SK-N-SH (cell line): ENCODE results near the gene CX3CR1. TPM values are rescaled to one million over a fixed set of nuclear protein-coding genes. Genes with fewer than 3 reads are reported as not detected.

Experiments used
- CTCF ChIA-PET: fragments of 300-600, 350-600 bp; formaldehyde crosslinking; extraction: SDS; loops from one replicate; lab custom pipeline; 2021; lab: Yijun Ruan, JAX
- POLR2A ChIA-PET: fragments of 350-600 bp; sonication (Branson Sonifier 250); formaldehyde crosslinking; extraction: SDS; loops from one replicate; lab custom pipeline; 2020; ENCODE audit warnings: antibody characterized with exemption, inconsistent platforms; lab: Yijun Ruan, JAX
- DNase-seq: peaks from one replicate; pipeline ENCODE4 v3.0.0; 2012
- H2AFZ ChIP-seq: fragments of 200-600 bp; sonication (generic); 2 replicates; pipeline ENCODE4 v1.8.1; 2016; ENCODE audit warnings: antibody characterized with exemption, mild to moderate bottlenecking, low read depth
- H3F3A ChIP-seq: fragments of 200-600 bp; sonication (generic); replicated peaks from 2 replicates; pipeline ENCODE3; 2016; ENCODE audit warnings: antibody characterized with exemption, mild to moderate bottlenecking; ENCODE audit not compliant: insufficient read depth
- H3K27ac ChIP-seq, 2 experiments: fragments of 200-500 bp in 1 of 2; fragments of 200-600 bp in 1 of 2; sonication (Bioruptor generic) in 1 of 2; sonication (generic), shearing (Covaris generic) in 1 of 2; 2 replicates each; pipeline versions ENCODE4 v1.5.1 to v1.6.1; 2014 to 2016; ENCODE audit warnings: low read depth in 2 of 2, inconsistent platforms in 1 of 2, low read length in 1 of 2, mild to moderate bottlenecking in 1 of 2, mixed read lengths in 1 of 2
- H3K27me3 ChIP-seq: fragments of 200-600 bp; sonication (generic), shearing (Covaris generic); 2 replicates; pipeline ENCODE4 v1.6.1; 2016; ENCODE audit warnings: mixed run types; ENCODE audit not compliant: insufficient read depth
- H3K36me3 ChIP-seq, 2 experiments: fragments of 200-500 bp in 1 of 2; fragments of 200-600 bp in 1 of 2; sonication (Bioruptor generic) in 1 of 2; sonication (generic) in 1 of 2; replicated peaks in 1 of 2; 2 replicates each; pipeline versions ENCODE3 to v1.5.1; 2014 to 2016; ENCODE audit warnings: low read length in 1 of 2, mild to moderate bottlenecking in 1 of 2; ENCODE audit not compliant: insufficient read depth in 2 of 2, control insufficient read depth in 1 of 2
- H3K4me1 ChIP-seq, 2 experiments: fragments of 200-500 bp in 1 of 2; fragments of 200-600 bp in 1 of 2; sonication (Bioruptor generic) in 1 of 2; sonication (generic), shearing (Covaris generic) in 1 of 2; 2 replicates each; pipeline versions ENCODE4 v1.5.1 to v1.6.1; 2014 to 2016; ENCODE audit warnings: low read depth in 1 of 2, low read length in 1 of 2, mixed run types in 1 of 2; ENCODE audit not compliant: insufficient read depth in 2 of 2, control insufficient read depth in 1 of 2
- H3K4me2 ChIP-seq: fragments of 200-600 bp; sonication (generic), shearing (Covaris generic); 2 replicates; pipeline ENCODE4 v1.6.1; 2017; ENCODE audit warnings: mixed run types
- H3K4me3 ChIP-seq, 2 experiments: fragments of 200-500 bp in 1 of 2; fragments of 200-600 bp in 1 of 2; sonication (Bioruptor generic) in 1 of 2; sonication (generic), shearing (Covaris generic) in 1 of 2; 2 replicates each; pipeline versions ENCODE4 v1.5.1 to v1.8.1; 2014 to 2016; ENCODE audit warnings: low read depth in 2 of 2, inconsistent platforms in 1 of 2, low read length in 1 of 2, mild to moderate bottlenecking in 1 of 2, mixed read lengths in 1 of 2, moderate library complexity in 1 of 2
- H3K79me2 ChIP-seq: fragments of 200-600 bp; sonication (generic); 2 replicates; pipeline ENCODE4 v1.8.1; 2017; ENCODE audit warnings: mild to moderate bottlenecking; ENCODE audit not compliant: insufficient read depth
- H3K9ac ChIP-seq: fragments of 200-600 bp; sonication (generic); 2 replicates; pipeline ENCODE4 v1.6.1; 2017; ENCODE audit warnings: mixed run types
- H3K9me2 ChIP-seq: fragments of 200-600 bp; sonication (generic); 2 replicates; pipeline ENCODE4 v1.6.1; 2017; ENCODE audit warnings: mixed run types
- H3K9me3 ChIP-seq: fragments of 200-600 bp; sonication (generic); 2 replicates; pipeline ENCODE4 v1.6.1; 2017; ENCODE audit warnings: mixed run types, mild to moderate bottlenecking, moderate library complexity
- H4K20me1 ChIP-seq: fragments of 200-600 bp; sonication (generic); 2 replicates; pipeline ENCODE4 v1.6.1; 2017; ENCODE audit warnings: mild to moderate bottlenecking, mixed run types; ENCODE audit not compliant: insufficient read depth
- ELF1 ChIP-seq: IDR thresholded peaks from 2 replicates; pipeline ENCODE4 v1.4.0; 2012
- EP300 ChIP-seq, 2 experiments: IDR thresholded peaks; 2 replicates each; pipeline versions ENCODE4 v1.4.0 to v1.6.1; 2012; ENCODE audit warnings: borderline replicate concordance in 1 of 2, low read depth in 1 of 2, low read length in 1 of 2
- FOXM1 ChIP-seq: IDR thresholded peaks from 2 replicates; pipeline ENCODE4 v1.4.0; 2012; ENCODE audit warnings: low read depth, mild to moderate bottlenecking
- NFIC ChIP-seq: IDR thresholded peaks from 2 replicates; pipeline ENCODE4 v1.4.0; 2012; ENCODE audit warnings: borderline replicate concordance
- RFX5 ChIP-seq: IDR thresholded peaks from 2 replicates; pipeline ENCODE4 v1.6.1; 2012; ENCODE audit warnings: mild to moderate bottlenecking, improper control_type of control experiment, low read length
- RXRA ChIP-seq: IDR thresholded peaks from 2 replicates; pipeline ENCODE4 v1.4.0; 2012; ENCODE audit warnings: low read depth, mild to moderate bottlenecking, borderline replicate concordance
- SMC3 ChIP-seq: IDR thresholded peaks from 2 replicates; pipeline ENCODE4 v1.6.1; 2012; ENCODE audit warnings: low read depth, low read length, improper control_type of control experiment
- TAF1 ChIP-seq: IDR thresholded peaks from 2 replicates; pipeline ENCODE4 v1.6.1; 2012; ENCODE audit warnings: low read depth, mild to moderate bottlenecking, low read length, moderate library complexity, borderline replicate concordance
- YY1 ChIP-seq: IDR thresholded peaks from 2 replicates; pipeline ENCODE4 v1.4.0; 2012; ENCODE audit warnings: low read depth, mild to moderate bottlenecking
- WGBS: methylation state at CpG from one replicate; pipeline ENCODE4 v1.1.6; 2017; ENCODE audit warnings: low lambda C conversion rate; 5-methylcytosine and 5-hydroxymethylcytosine counted together
- polyA plus RNA-seq, 3 experiments: library from polyadenylated mRNA; depleted of rRNA; stranded (reverse); fragments of >200 nt; gene quantifications; 2 replicates each; pipeline ENCODE4 v1.2.3, GENCODE V29; 2012
- TF ChIP-seq, protein P1 (sequence below): IDR thresholded peaks from 2 replicates; pipeline ENCODE4 v1.4.0; 2012; ENCODE audit warnings: low read depth, borderline replicate concordance

Gene CX3CR1
- polyA plus RNA-seq, 1 of the 3 experiments (the other 2 are of a cell fraction) = not detected

DNA sequence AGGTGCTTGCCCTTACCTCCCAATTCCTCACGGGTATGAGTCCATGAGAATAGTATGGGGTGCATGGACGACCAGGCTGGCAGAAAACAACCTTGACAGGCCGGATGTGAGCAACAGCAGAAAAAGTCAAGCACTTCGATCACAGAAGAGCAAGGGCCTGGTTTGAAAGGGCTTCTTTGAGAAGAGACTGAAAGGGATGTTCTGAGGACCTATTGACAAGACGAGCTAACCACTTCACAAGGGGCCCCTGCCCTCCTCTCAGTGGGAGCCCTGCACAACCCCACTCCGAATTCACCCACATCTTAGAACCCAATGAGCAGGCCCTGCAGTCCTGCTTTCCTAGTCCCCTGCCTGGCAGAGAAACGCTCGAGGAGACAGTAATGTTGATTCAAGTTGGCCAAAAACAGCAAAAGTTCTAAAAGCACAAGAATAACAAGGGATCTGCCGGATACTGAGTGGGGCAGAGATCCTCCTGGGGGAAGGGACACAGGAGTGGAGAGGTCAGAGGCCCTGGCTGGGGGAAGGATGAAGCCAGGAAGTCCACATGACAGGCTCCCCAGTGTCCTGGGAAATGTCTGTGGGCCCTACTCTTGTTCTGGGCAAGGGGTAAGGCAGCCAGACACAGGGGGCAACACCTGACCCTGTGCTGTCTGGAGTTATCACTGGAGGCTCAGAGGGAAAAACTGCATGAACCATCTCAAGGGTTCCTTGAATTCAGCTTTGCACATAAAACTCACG is 14.8 kb upstream of the CX3CR1 start:
- no peak overlapping the region for H2AFZ ChIP-seq

DNA sequence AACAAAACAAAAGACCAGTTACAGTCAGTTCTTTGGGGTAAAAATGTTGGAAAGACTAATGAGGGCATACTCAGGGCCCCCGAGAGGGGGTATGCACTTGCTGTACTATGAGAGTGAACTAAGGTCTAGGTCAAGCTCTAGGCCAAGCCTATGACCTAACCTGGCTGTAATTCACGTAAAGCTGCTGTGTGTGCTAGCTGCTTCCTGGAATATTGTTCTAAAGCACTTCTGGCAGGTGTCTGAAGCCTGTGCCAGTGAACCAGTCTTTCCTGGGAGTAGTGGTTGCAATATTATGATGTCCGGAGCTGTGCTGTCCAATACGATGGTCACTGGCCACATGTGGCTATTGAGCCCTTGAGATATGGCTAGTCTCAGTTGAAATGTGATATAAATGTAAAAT is 13.1 kb upstream of the CX3CR1 start:
- Histone ChIP-seq H3K9me3 (no peaks in the 10 kb centered on the region), H3K36me3 (no peaks in the 10 kb centered on the region), H3K27ac (no peak overlapping the region), H3K4me3 (no peak overlapping the region), H3K79me2 (no peaks in the 10 kb centered on the region), H3K9ac (no peak overlapping the region), H3K4me2 (no peak overlapping the region), H3K27me3 (no peaks in the 10 kb centered on the region), H4K20me1 (no peaks in the 10 kb centered on the region), H3K9me2 (no peaks in the 10 kb centered on the region), H3F3A (no peaks in the 10 kb centered on the region), H2AFZ (no peak overlapping the region)
- no peak for DNase-seq
- 59% methylated on average over 4 of the region's 4 CpGs for WGBS
- POLR2A ChIA-PET = no interaction called here
- CTCF ChIA-PET = interaction anchor here (0.7 to 12.9 kb wide), 24 partner anchors 9 to 468 kb away, joined by 3 to 510 read pairs (median 6); partner anchors contain the start of genes CX3CR1, GORASP1, TTC21A and XIRP1
- TF ChIP-seq RXRA = no peak
- no peak for TF ChIP-seq SMC3
- TF ChIP-seq FOXM1 = no peak
- TF ChIP-seq, all 33 proteins: peak for 0
- H3K4me1 ChIP-seq = no peaks in the 10 kb centered on the region

More for the DNA sequence above, 14.8 kb upstream of the CX3CR1 start:
- DNase-seq = no peak
- Histone ChIP-seq H3K36me3 (no peaks in the 10 kb centered on the region), H3K9me3 (no peaks in the 10 kb centered on the region), H3K27ac (no peak overlapping the region), H3F3A (no peaks in the 10 kb centered on the region), H3K4me1 (no peaks in the 10 kb centered on the region), H4K20me1 (no peaks in the 10 kb centered on the region), H3K4me2 (no peak overlapping the region), H3K9me2 (no peaks in the 10 kb centered on the region), H3K79me2 (no peaks in the 10 kb centered on the region), H3K9ac (no peak overlapping the region), H3K27me3 (no peaks in the 10 kb centered on the region), H3K4me3 (no peak overlapping the region)
- TF ChIP-seq FOXM1 (no peak), NFIC (no peak), RFX5 (no peak), ELF1 (no peak), SMC3 (no peak), YY1 (no peak), TAF1 (no peak), EP300 (IDR thresholded peaks at IDR 0.05; ENCODE audit: borderline replicate concordance in 1 of 2, low read depth in 1 of 2, low read length in 1 of 2) (no peak)
- TF ChIP-seq, protein P1, sequence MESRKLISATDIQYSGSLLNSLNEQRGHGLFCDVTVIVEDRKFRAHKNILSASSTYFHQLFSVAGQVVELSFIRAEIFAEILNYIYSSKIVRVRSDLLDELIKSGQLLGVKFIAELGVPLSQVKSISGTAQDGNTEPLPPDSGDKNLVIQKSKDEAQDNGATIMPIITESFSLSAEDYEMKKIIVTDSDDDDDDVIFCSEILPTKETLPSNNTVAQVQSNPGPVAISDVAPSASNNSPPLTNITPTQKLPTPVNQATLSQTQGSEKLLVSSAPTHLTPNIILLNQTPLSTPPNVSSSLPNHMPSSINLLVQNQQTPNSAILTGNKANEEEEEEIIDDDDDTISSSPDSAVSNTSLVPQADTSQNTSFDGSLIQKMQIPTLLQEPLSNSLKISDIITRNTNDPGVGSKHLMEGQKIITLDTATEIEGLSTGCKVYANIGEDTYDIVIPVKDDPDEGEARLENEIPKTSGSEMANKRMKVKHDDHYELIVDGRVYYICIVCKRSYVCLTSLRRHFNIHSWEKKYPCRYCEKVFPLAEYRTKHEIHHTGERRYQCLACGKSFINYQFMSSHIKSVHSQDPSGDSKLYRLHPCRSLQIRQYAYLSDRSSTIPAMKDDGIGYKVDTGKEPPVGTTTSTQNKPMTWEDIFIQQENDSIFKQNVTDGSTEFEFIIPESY = no peak
- 51% methylated on average over 10 of the region's 10 CpGs for WGBS
- POLR2A ChIA-PET = no interaction called here
- CTCF ChIA-PET = interaction anchor here (1.2 to 12.9 kb wide), 2 partner anchors 84 to 104 kb away, joined by 3 to 510 read pairs; partner anchors contain the start of gene XIRP1
